ENCODE measurements around the gene CCDC177. TPM values are rescaled to one million over a fixed set of nuclear protein-coding genes. Genes with fewer than 3 reads are reported as not detected.

The CCDC177 gene
- total RNA-seq, 1 donor from 2014 or later: not detected

GRCh38 chr14:69582829-69583228, 8.2 kb upstream of the CCDC177 start:
- TF ChIP-seq CTCF (IDR thresholded peaks at IDR 0.05; ENCODE audit: unreplicated experiment): no peak
- H3K4me3 Mint-ChIP-seq (ENCODE audit: unreplicated experiment): no peak overlapping the region
- H3K27me3 Mint-ChIP-seq (ENCODE audit: unreplicated experiment): peaks cover 1% of the 10 kb centered on the region
- peaks cover 24% of the 10 kb centered on the region for H3K4me1 Mint-ChIP-seq (ENCODE audit: unreplicated experiment)
- no peak for DNase-seq (ENCODE audit: low spot score)
- no peak overlapping the region for H3K27ac Mint-ChIP-seq (ENCODE audit: unreplicated experiment)
- H3K9me3 Mint-ChIP-seq (ENCODE audit: unreplicated experiment): no peaks in the 10 kb centered on the region
- no peaks in the 10 kb centered on the region for H3K36me3 Mint-ChIP-seq (ENCODE audit: low read depth, unreplicated experiment)

- Mint-ChIP-seq H3K27ac (ENCODE audit: unreplicated experiment) (no peak overlapping the region), H3K9me3 (ENCODE audit: unreplicated experiment) (no peaks in the 10 kb centered on the region), H3K36me3 (ENCODE audit: low read depth, unreplicated experiment) (no peaks in the 10 kb centered on the region), H3K27me3 (ENCODE audit: unreplicated experiment) (peaks cover 1% of the 10 kb centered on the region), H3K4me3 (ENCODE audit: unreplicated experiment) (no peak overlapping the region), H3K4me1 (ENCODE audit: unreplicated experiment) (peaks cover 19% of the 10 kb centered on the region)
- DNase-seq (ENCODE audit: low spot score): no peak
- no peak for TF ChIP-seq CTCF (IDR thresholded peaks at IDR 0.05; ENCODE audit: unreplicated experiment)
Measured at GRCh38 chr14:69582212-69582611, 7.5 kb upstream of the CCDC177 start.

GRCh38 chr14:69581316-69581935, 6.8 kb upstream of the CCDC177 start:
- no peak for TF ChIP-seq CTCF (IDR thresholded peaks at IDR 0.05; ENCODE audit: unreplicated experiment)
- Mint-ChIP-seq H3K27me3 (ENCODE audit: unreplicated experiment) (peaks cover 1% of the 10 kb centered on the region), H3K9me3 (ENCODE audit: unreplicated experiment) (no peaks in the 10 kb centered on the region), H3K4me1 (ENCODE audit: unreplicated experiment) (peaks cover 11% of the 10 kb centered on the region), H3K27ac (ENCODE audit: unreplicated experiment) (no peak overlapping the region), H3K36me3 (ENCODE audit: low read depth, unreplicated experiment) (no peaks in the 10 kb centered on the region), H3K4me3 (ENCODE audit: unreplicated experiment) (no peak overlapping the region)
- no peak for DNase-seq (ENCODE audit: low spot score)

GRCh38 chr14:69580009-69580577, 5.4 kb upstream of the CCDC177 start:
- peak; percentile 65 for TF ChIP-seq CTCF (IDR thresholded peaks at IDR 0.05; ENCODE audit: unreplicated experiment)
- Mint-ChIP-seq H3K4me1 (ENCODE audit: unreplicated experiment) (peaks cover 6% of the 10 kb centered on the region), H3K27me3 (ENCODE audit: unreplicated experiment) (peaks cover 1% of the 10 kb centered on the region), H3K36me3 (ENCODE audit: low read depth, unreplicated experiment) (no peaks in the 10 kb centered on the region), H3K27ac (ENCODE audit: unreplicated experiment) (no peak overlapping the region), H3K9me3 (ENCODE audit: unreplicated experiment) (no peaks in the 10 kb centered on the region), H3K4me3 (ENCODE audit: unreplicated experiment) (no peak overlapping the region)
- peak; percentile 63 for DNase-seq (ENCODE audit: low spot score)

- H3K4me1 Mint-ChIP-seq (ENCODE audit: unreplicated experiment): peaks cover 5% of the 10 kb centered on the region
Measured at GRCh38 chr14:69579476-69579875, 4.8 kb upstream of the CCDC177 start.

More at GRCh38 chr14:69579476-69579875, 4.8 kb upstream of the CCDC177 start:
- DNase-seq (ENCODE audit: low spot score): no peak
- TF ChIP-seq CTCF (IDR thresholded peaks at IDR 0.05; ENCODE audit: unreplicated experiment): no peak
- peaks cover 3% of the 10 kb centered on the region for H3K27me3 Mint-ChIP-seq (ENCODE audit: unreplicated experiment)
- no peaks in the 10 kb centered on the region for H3K36me3 Mint-ChIP-seq (ENCODE audit: low read depth, unreplicated experiment)
- H3K27ac Mint-ChIP-seq (ENCODE audit: unreplicated experiment): no peak overlapping the region
- H3K9me3 Mint-ChIP-seq (ENCODE audit: unreplicated experiment): no peaks in the 10 kb centered on the region
- H3K4me3 Mint-ChIP-seq (ENCODE audit: unreplicated experiment): no peak overlapping the region

Data from endothelial cell (in vitro differentiated cells).